GM18505 (cell line): Measurements from ENCODE around the gene C20orf144.
"Not testable (repeated sequence)": the region's sequence is repeated elsewhere in the genome, so short reads cannot be mapped to it uniquely, and the experiment has no call there.

Source experiments
- ATAC-seq: cut with Tn5 transposase; IDR thresholded peaks from one replicate; pipeline ENCODE4 v1.9.1; 2021; ENCODE audit not compliant: unreplicated experiment
- POLR2A ChIP-seq: IDR thresholded peaks from 4 replicates; pipeline ENCODE4 v1.6.1; 2011; ENCODE audit warnings: borderline replicate concordance; ENCODE audit not compliant: insufficient read depth, insufficient read length; ENCODE audit errors: extremely low read depth

The C20orf144 gene

DNA sequence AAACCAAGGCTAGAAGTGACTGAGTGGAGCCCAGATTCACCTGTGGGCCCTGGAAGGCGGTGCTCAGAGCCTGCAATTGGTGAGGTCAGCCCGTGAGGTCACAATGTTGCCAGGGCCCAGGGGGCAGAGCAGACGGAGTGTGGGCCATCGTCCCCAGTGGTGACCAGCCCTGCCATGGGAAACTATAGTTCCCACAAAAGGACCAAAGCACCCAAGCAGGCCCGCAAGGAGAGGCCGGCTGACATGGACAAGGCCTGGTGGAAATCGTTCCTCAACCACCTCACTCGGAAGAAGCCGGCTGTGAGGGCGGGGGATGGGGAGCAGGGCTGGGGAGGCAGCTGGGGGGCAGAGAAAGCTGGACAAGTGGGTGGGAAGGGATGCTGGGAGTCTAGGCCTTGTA, at the start of gene C20orf144:
TSS of gene C20orf144 (plus strand) at position 156 of the 400 bp plus-strand sequence. CDS start at position 175, 19 bp downstream.
- no peak for ATAC-seq
- TF ChIP-seq POLR2A: no peak

- no peak for TF ChIP-seq POLR2A
- no peak for ATAC-seq
Observed at GRCh38 chr20:33621717-33622400, 40.3 kb upstream of the C20orf144 start.

DNA sequence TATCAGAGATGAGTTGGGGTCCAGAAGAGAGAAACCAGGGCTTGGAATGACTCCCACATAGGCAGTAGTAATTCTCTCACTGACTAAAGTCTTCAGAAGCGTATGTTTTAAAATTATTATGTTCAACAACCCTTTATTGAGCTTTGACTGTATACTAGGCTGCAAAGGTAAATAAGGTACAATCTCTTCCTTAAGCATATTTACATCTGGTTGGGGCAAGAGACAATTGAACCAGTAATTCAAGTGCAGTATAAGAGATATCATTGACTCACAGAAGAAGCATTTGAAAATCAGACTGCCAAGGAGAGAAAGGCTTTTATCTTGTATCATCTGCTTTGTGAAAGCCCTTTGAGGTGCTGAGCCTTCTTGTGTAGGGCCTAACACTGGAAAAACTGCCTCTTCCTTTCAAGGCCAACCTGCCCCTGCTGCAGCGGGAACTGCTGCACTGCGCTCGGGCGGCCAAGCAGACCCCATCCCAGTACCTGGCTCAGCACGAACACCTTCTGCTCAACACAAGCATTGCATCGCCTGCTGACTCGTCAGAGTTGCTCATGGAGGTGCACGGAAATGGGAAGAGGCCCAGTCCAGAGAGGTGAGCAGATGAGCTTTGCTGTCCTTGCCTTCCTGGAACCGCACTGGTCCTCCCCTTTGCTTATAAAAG, 39.3 kb upstream of the C20orf144 start:
- ATAC-seq: no peak
- no peak for TF ChIP-seq POLR2A

GRCh38 chr20:33624399-33624798, 37.7 kb upstream of the C20orf144 start:
- no peak for TF ChIP-seq POLR2A
- no peak for ATAC-seq

- TF ChIP-seq POLR2A: no peak
- no peak for ATAC-seq
Observed at GRCh38 chr20:33626190-33626589, 35.9 kb upstream of the C20orf144 start.

DNA sequence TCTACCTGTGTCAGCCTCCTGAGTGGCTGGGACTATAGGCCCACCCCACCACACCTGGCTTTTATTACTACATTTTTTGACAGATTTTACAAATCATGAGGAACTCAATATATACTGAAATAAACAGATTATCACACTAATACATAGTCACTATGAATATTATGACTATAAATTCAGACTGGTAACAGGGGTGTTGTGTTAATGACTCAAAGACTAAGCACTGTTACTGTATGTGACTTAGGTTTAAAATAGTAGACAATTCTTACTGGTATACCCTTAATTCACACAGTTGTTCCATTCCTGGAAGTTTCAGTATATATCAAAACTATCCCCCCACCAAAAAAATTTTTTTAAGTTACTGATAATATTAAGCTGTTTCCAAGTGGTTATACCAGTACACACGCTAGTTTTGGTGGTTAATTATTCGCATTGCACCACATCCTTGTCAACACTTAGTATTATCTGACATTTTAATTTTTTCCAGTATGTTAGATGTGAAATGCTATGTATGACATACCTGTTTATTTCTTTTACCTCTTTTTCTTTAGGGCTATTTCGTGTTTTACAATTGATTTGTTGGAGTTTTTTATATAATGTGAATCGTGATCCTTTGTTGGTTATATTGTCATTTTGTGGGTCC, 34.4 kb upstream of the C20orf144 start:
- no peak for TF ChIP-seq POLR2A
- ATAC-seq: no peak

- ATAC-seq: no peak
- TF ChIP-seq POLR2A: no peak
Observed at GRCh38 chr20:33629533-33629932, 32.6 kb upstream of the C20orf144 start.

GRCh38 chr20:33629979-33630378, 32.1 kb upstream of the C20orf144 start:
- no peak for TF ChIP-seq POLR2A

DNA sequence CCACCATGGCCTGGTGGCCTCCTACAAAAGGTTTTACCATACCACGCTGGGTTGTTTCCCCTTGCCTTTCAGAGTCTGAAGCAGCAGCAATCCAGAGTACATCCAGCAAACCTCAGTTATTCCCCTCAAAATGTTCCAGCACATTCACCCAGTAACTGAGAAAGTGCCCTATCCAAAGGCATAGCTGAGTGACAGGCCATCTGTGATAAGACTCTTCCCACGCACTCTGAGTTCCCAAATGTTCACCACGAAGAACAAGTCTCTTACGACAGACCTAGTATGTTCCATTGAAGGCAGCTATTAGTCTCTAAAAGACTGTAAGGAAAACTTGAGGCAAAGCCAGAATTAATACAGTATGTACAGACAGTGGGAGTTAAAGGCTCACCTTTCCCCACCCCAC, 31.6 kb upstream of the C20orf144 start:
- ATAC-seq: no peak

More at GRCh38 chr20:33629979-33630378, 32.1 kb upstream of the C20orf144 start:
- no peak for ATAC-seq

DNA sequence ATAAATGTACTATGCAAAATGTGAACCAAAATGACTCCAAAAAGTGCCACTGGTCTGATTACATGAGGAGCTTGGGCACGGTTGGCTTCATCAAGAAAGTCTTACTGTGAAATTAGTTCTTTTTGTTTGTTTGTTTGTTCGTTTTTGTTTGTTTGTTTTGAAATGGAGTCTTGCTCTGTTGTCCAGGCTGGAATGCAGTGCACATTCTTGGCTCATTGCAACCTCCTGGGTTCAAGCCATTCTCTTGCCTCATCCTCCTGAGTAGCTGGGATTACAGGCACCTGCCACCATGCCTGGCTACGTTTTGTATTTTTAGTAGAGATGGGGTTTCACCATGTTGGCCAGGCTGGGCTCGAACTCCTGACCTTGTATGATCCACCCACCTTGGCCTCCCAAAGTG, 30.2 kb upstream of the C20orf144 start:
- ATAC-seq: not testable (repeated sequence)

More for the DNA sequence above, 31.6 kb upstream of the C20orf144 start:
- TF ChIP-seq POLR2A: no peak

- TF ChIP-seq POLR2A: no peak
- ATAC-seq: no peak
Observed at GRCh38 chr20:33635341-33635740, 26.8 kb upstream of the C20orf144 start.

- TF ChIP-seq POLR2A: no peak
- no peak for ATAC-seq
Observed at GRCh38 chr20:33636776-33637175, 25.4 kb upstream of the C20orf144 start.

DNA sequence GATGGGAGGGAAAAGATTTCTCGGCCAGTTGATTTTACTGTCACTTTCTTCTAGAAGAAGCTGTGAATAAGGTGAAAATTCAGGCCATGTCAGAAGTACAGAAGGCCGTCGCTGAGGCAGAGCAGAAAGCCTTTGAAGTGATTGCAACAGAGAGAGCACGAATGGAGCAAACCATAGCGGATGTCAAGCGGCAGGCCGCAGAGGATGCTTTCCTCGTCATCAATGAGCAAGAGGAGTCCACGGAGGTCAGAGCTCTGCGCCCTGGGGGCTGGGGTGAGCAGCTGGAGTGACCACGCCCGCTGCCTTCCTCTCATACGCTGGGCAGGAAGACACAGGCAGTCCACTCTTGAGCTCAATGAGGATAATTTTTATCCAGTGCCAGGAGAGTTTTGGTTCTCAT, 21.8 kb upstream of the C20orf144 start:
- ATAC-seq: no peak
- no peak for TF ChIP-seq POLR2A
